Mammary epithelial cell (primary cell): ENCODE data around the gene SCRN3.

Source experiments
- EZH2 ChIP-seq: IDR thresholded peaks from 2 replicates; pipeline ENCODE4 v1.6.1; 2012; ENCODE audit warnings: low read length, inconsistent platforms, borderline replicate concordance
- TF ChIP-seq, protein P1 (sequence below), 2 donors: IDR thresholded peaks in 1 of 2; conservative IDR thresholded peaks in 1 of 2; 2 replicates each; pipeline ENCODE4 v1.5.1; 2011 to 2012; ENCODE audit warnings: inconsistent platforms in 2 of 2, low read length in 2 of 2, mild to moderate bottlenecking in 2 of 2, control low read depth in 1 of 2, low read depth in 1 of 2; ENCODE audit not compliant: insufficient read depth in 1 of 2; ENCODE audit errors: extremely low read depth in 1 of 2

DNA sequence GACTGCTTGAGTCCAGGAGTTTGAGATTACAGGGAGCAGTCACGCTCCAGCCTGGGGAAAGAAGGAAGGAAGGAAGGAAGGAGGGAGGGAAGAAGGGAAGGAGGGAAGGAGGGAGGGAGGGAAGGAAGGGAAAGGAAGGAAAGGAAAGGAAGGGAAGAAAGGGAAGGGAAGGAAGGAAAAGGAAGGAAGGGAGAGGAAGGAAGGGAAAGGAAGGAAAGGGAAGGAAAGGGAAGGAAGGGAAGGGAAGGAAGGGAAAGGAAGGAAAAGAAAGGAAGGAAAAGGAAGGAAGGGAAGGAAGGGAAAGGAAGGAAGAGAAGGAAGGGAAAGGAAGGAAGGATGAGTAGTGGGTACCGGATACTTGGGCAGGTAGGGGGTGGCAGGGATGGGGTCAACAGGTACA lies 59.0 kb downstream of the SCRN3 start:
- TF ChIP-seq, protein P1, sequence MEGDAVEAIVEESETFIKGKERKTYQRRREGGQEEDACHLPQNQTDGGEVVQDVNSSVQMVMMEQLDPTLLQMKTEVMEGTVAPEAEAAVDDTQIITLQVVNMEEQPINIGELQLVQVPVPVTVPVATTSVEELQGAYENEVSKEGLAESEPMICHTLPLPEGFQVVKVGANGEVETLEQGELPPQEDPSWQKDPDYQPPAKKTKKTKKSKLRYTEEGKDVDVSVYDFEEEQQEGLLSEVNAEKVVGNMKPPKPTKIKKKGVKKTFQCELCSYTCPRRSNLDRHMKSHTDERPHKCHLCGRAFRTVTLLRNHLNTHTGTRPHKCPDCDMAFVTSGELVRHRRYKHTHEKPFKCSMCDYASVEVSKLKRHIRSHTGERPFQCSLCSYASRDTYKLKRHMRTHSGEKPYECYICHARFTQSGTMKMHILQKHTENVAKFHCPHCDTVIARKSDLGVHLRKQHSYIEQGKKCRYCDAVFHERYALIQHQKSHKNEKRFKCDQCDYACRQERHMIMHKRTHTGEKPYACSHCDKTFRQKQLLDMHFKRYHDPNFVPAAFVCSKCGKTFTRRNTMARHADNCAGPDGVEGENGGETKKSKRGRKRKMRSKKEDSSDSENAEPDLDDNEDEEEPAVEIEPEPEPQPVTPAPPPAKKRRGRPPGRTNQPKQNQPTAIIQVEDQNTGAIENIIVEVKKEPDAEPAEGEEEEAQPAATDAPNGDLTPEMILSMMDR (conservative IDR thresholded peaks at IDR 0.05 in 1 of 2, IDR thresholded peaks at IDR 0.05 in 1 of 2; ENCODE audit: extremely low read depth in 1 of 2, insufficient read depth in 1 of 2, low read depth in 1 of 2, low read length in 2 of 2) = no peak
- no peak for TF ChIP-seq EZH2
